CD4-positive, alpha-beta T cell treated with Interleukin-4 for 4 hours (primary cell): ENCODE data around the gene ABCB8.
"Not testable (repeated sequence)": the region's sequence is repeated elsewhere in the genome, so short reads cannot be mapped to it uniquely, and the experiment has no call there.

Source experiments
- DNase-seq: peaks from one replicate; pipeline ENCODE4 v3.0.0-alpha.2; 2020

ABCB8 gene

GRCh38 chr7:151038951-151039849 is 10.9 kb downstream of the ABCB8 start:
- peak; percentile 59 for DNase-seq

GRCh38 chr7:151039850-151040548 is 11.7 kb downstream of the ABCB8 start:
- no peak for DNase-seq

- no peak for DNase-seq
Measured at GRCh38 chr7:151040616-151041375, 12.5 kb downstream of the ABCB8 start.

GRCh38 chr7:151043449-151043848 is 15.2 kb downstream of the ABCB8 start:
- DNase-seq = not testable (repeated sequence)

GRCh38 chr7:151043959-151044358 is 15.7 kb downstream of the ABCB8 start:
- no peak for DNase-seq

GRCh38 chr7:151045262-151045661 is 17.0 kb downstream of the ABCB8 start:
- DNase-seq = no peak

GRCh38 chr7:151045967-151046366 is 17.7 kb downstream of the ABCB8 start:
- DNase-seq = no peak

GRCh38 chr7:151046603-151047573 is 18.6 kb downstream of the ABCB8 start:
- DNase-seq = no peak

- no peak for DNase-seq
Measured at GRCh38 chr7:151047976-151048815, 19.9 kb downstream of the ABCB8 start, which contains the start of gene ASIC3. ASIC3 (plus strand) TSS chr7:151048531; CDS start chr7:151048886, 355 bp downstream.

- no peak for DNase-seq
Measured at GRCh38 chr7:151048911-151049463, 20.7 kb downstream of the ABCB8 start.

- peak; percentile 10 for DNase-seq
Measured at GRCh38 chr7:151051108-151051507, 22.9 kb downstream of the ABCB8 start.

- DNase-seq = no peak
Measured at GRCh38 chr7:151053096-151053495, 24.8 kb downstream of the ABCB8 start.

- no peak for DNase-seq
Measured at GRCh38 chr7:151053751-151054150, 25.5 kb downstream of the ABCB8 start.

GRCh38 chr7:151056283-151056665 is 28.0 kb downstream of the ABCB8 start:
- DNase-seq = no peak

- no peak for DNase-seq
Measured at GRCh38 chr7:151056666-151057505, 28.6 kb downstream of the ABCB8 start.

- DNase-seq = no peak
Measured at GRCh38 chr7:151057506-151057988, 29.3 kb downstream of the ABCB8 start, which contains the start of gene CDK5. CDK5 (minus strand) TSS chr7:151057897; CDS start chr7:151057848, 49 bp downstream.

- peak; percentile 99 for DNase-seq
Measured at GRCh38 chr7:151057989-151058780, 29.9 kb downstream of the ABCB8 start.

GRCh38 chr7:151058781-151059366 is 30.6 kb downstream of the ABCB8 start:
- DNase-seq = no peak
